Stomach smooth muscle (tissue), 2 donors: ENCODE data around the gene MERTK.
"Not testable (repeated sequence)": the region's sequence is repeated elsewhere in the genome, so short reads cannot be mapped to it uniquely, and the experiment has no call there.

Source experiments
- H3K27ac ChIP-seq: one replicate; pipeline ENCODE4 v1.7.0; 2013; ENCODE audit warnings: mild to moderate bottlenecking, low read length, inconsistent platforms
- H3K27me3 ChIP-seq, 2 donors: one replicate each; pipeline ENCODE4 v1.7.0; 2013; ENCODE audit warnings: low read length in 2 of 2; ENCODE audit not compliant: insufficient read depth in 2 of 2, control insufficient read depth in 1 of 2
- H3K36me3 ChIP-seq, 2 donors: one replicate each; pipeline ENCODE4 v1.7.0; 2013; ENCODE audit warnings: low read length in 2 of 2; ENCODE audit not compliant: control insufficient read depth in 2 of 2, insufficient read depth in 2 of 2
- H3K4me1 ChIP-seq: one replicate; pipeline ENCODE4 v1.7.0; 2013; ENCODE audit warnings: low read length; ENCODE audit not compliant: control insufficient read depth, insufficient read depth
- H3K4me3 ChIP-seq, 2 donors: one replicate each; pipeline ENCODE4 v1.7.0; 2013; ENCODE audit warnings: low read length in 2 of 2
- H3K9ac ChIP-seq, 2 donors: one replicate each; pipeline ENCODE4 v1.7.0; 2013; ENCODE audit warnings: low read length in 2 of 2, mild to moderate bottlenecking in 1 of 2
- H3K9me3 ChIP-seq, 2 donors: one replicate each; pipeline ENCODE4 v1.7.0; 2013; ENCODE audit warnings: low read length in 2 of 2; ENCODE audit not compliant: control insufficient read depth in 2 of 2
- donor health status: healthy.
- donor health status: Pancreatic carcinoma.

MERTK gene

GRCh38 chr2:111898703-111899514, 502 bp downstream of the MERTK start:
- peak overlapping the region; percentile 78 to 86 for H3K4me3 ChIP-seq
- H3K36me3 ChIP-seq = no peaks in the 10 kb centered on the region
- peak overlapping the region; percentile 68 to 72 for H3K9ac ChIP-seq
- H3K9me3 ChIP-seq = no peaks in the 10 kb centered on the region
- peak overlapping the region; percentile 64 for H3K27ac ChIP-seq
- no peaks in the 10 kb centered on the region for H3K27me3 ChIP-seq
- peaks cover 19% of the 10 kb centered on the region for H3K4me1 ChIP-seq

- Histone ChIP-seq H3K9ac (no peak overlapping the region), H3K9me3 (no peaks in the 10 kb centered on the region), H3K4me3 (peak overlapping the region in 1 of 2 donors; percentile 52), H3K36me3 (no peaks in the 10 kb centered on the region), H3K27me3 (no peaks in the 10 kb centered on the region), H3K27ac (peak overlapping the region; percentile 12), H3K4me1 (peaks cover 32% of the 10 kb centered on the region)
Measured at GRCh38 chr2:111900859-111901258, 2.5 kb downstream of the MERTK start.

GRCh38 chr2:111903516-111903915, 5.1 kb downstream of the MERTK start:
- peaks cover 31% of the 10 kb centered on the region for H3K4me1 ChIP-seq
- peak overlapping the region; percentile 24 for H3K27ac ChIP-seq
- no peaks in the 10 kb centered on the region for H3K9me3 ChIP-seq
- no peaks in the 10 kb centered on the region for H3K27me3 ChIP-seq
- no peak overlapping the region for H3K4me3 ChIP-seq
- H3K36me3 ChIP-seq = no peaks in the 10 kb centered on the region
- no peak overlapping the region for H3K9ac ChIP-seq

- Histone ChIP-seq H3K36me3 (no peaks in the 10 kb centered on the region), H3K4me3 (no peak overlapping the region), H3K9me3 (no peaks in the 10 kb centered on the region), H3K27ac (peak overlapping the region; percentile 24), H3K9ac (no peak overlapping the region), H3K4me1 (peaks cover 35% of the 10 kb centered on the region), H3K27me3 (no peaks in the 10 kb centered on the region)
Measured at GRCh38 chr2:111903930-111904439, 5.6 kb downstream of the MERTK start.

DNA sequence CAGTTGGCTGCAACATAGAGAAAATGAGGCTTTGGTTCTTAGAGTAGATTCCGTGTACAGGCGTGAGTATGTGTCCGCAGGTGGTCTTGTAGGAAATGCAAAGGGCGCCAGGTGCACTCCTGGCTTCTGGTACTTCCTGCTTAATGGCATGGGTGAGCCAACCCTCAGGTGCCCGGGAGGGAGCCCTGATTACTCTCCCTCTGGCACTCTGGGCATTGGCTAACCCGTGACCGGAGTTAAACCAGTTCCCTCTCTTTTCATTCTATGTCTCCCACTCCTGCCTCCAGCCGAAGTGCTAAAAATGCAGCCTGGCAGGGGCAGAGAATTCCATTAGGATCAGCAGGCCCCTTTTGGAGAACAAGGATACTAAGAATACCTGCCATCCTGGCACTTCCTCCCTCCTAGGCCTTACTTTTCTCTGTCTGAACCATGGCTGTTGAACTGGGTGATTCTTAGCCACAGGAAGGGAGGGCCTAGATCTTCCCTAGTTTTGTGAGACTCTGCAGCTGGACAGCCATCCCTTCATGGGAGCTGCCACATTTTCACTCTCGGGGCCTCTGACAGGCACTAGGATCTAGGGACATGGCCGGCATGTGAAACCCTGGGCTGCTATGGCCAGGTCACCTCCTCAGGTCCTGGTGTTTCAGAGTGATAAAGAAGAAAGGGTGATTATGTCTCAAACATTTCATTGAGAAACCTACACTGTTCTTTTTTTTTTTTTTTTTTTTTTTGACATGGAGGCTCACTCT, 6.5 kb downstream of the MERTK start:
- peaks cover 34% of the 10 kb centered on the region for H3K4me1 ChIP-seq
- peak overlapping the region in 1 of 2 donors; percentile 42 for H3K9ac ChIP-seq
- peak overlapping the region; percentile 60 for H3K27ac ChIP-seq

GRCh38 chr2:111905475-111905869, 7.1 kb downstream of the MERTK start:
- peak overlapping the region; percentile 49 for H3K27ac ChIP-seq
- not testable (repeated sequence) for H3K27me3 ChIP-seq, H3K4me3 ChIP-seq, H3K36me3 ChIP-seq, H3K9ac ChIP-seq, H3K9me3 ChIP-seq
- peaks cover 34% of the 10 kb centered on the region for H3K4me1 ChIP-seq

More for the DNA sequence above, 6.5 kb downstream of the MERTK start:
- no peaks in the 10 kb centered on the region for H3K9me3 ChIP-seq
- no peaks in the 10 kb centered on the region for H3K36me3 ChIP-seq
- H3K4me3 ChIP-seq = no peak overlapping the region
- no peaks in the 10 kb centered on the region for H3K27me3 ChIP-seq

DNA sequence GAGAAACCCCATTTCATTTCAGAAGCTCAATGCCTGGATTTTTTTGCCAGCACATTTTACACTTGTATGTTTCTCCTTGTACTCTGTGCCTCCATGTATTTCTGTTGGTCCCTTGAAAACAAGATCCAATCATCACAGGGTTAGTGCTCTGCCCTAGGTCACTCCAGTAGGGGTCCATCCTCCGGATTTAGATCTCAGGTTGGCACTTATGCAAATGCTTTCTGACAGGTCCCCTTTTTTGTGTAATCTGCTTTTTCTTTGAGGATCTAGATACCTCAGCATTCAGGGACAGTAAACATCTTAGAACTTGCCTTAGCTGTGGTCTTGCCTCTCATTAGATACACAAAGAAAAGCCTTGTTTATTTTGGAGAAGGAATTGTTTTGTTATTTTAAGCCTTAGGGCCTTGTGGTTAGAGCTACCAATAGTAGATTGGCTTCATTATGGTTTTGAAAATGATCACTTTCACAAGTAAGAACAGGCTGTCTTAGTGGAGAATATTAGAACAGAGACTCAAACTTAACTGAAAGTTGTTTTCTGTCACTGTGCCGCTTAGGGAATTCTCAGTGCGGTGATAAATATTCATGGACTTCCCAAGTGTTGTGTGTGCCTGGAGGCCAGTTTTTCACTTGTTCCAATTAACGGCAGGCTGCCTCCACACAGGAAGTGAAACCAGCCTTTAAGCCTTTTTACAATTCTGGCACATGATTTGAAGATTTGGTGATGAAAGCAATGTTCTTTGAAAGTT, 7.8 kb downstream of the MERTK start:
- Histone ChIP-seq H3K4me1 (peaks cover 29% of the 10 kb centered on the region), H3K9me3 (no peaks in the 10 kb centered on the region), H3K4me3 (peak overlapping the region in 1 of 2 donors; percentile 1), H3K9ac (peak overlapping the region in 1 of 2 donors; percentile 1), H3K36me3 (no peaks in the 10 kb centered on the region), H3K27ac (peak overlapping the region; percentile 49), H3K27me3 (no peaks in the 10 kb centered on the region)

- H3K36me3 ChIP-seq = no peaks in the 10 kb centered on the region
- H3K4me1 ChIP-seq = peaks cover 26% of the 10 kb centered on the region
- no peaks in the 10 kb centered on the region for H3K9me3 ChIP-seq
- H3K4me3 ChIP-seq = no peak overlapping the region
- no peak overlapping the region for H3K27ac ChIP-seq
- H3K27me3 ChIP-seq = no peaks in the 10 kb centered on the region
- H3K9ac ChIP-seq = no peak overlapping the region
Measured at GRCh38 chr2:111908578-111908977, 10.2 kb downstream of the MERTK start.

DNA sequence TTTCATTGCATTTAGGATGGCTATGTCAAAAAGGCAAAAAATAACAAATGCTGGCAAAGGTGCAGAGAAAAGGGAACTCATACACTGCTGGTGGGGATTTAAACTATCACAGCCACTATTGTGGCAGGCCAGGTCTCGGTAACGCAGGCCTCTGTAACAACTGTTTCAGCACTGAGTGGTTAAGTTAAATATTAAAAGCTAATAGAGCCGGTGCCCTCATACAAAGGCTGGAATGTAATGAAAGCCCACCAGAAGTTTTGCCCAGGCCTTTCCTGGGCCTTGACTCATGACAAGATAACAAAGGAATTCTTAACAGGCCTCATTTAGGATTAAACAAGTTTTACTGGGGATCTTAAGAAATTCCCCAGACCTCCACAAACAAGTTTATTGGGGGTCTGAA, 10.7 kb downstream of the MERTK start:
- Histone ChIP-seq H3K36me3 (no peaks in the 10 kb centered on the region), H3K4me3 (no peak overlapping the region), H3K9me3 (no peaks in the 10 kb centered on the region), H3K27ac (no peak overlapping the region), H3K9ac (no peak overlapping the region), H3K4me1 (peaks cover 26% of the 10 kb centered on the region), H3K27me3 (no peaks in the 10 kb centered on the region)

DNA sequence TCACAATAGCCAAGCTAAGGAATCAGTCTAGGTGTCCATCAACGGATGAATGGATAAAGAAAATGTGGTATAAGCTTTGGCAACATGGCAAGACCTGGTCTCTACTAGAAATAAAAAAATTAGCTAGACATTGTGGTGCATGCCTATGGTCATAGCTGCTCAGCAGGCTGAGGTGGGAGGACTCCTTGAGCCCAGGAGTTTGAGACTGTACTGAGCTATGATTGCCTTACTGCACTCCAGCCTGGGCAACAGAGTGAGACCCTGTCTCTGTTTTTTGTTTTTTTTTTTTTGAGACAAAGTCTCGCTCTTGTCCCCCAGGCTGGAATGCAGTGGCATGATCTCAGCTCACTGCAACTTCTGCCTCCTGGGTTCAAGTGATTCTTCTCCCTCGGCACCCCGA, 11.6 kb downstream of the MERTK start:
- not testable (repeated sequence) for H3K9ac ChIP-seq, H3K9me3 ChIP-seq, H3K4me3 ChIP-seq, H3K27me3 ChIP-seq, H3K36me3 ChIP-seq, H3K27ac ChIP-seq
- peaks cover 19% of the 10 kb centered on the region for H3K4me1 ChIP-seq
